OCI-LY1 (cell line): ENCODE results near the gene GVQW3.

Experiments
- H2AFZ ChIP-seq: fragments of 200-600 bp; sonication (generic), shearing (Covaris generic); 2 replicates; pipeline ENCODE4 v1.6.0; 2014; ENCODE audit warnings: antibody characterized with exemption, mild to moderate bottlenecking, low read length
- H3F3A ChIP-seq: fragments of 200-600 bp; sonication (generic), shearing (Covaris generic); 2 replicates; pipeline ENCODE4 v1.6.0; 2014; ENCODE audit warnings: mild to moderate bottlenecking, antibody characterized with exemption, low read length, moderate library complexity; ENCODE audit not compliant: insufficient read depth
- H3K27ac ChIP-seq: fragments of 200-600 bp; sonication (generic); 2 replicates; pipeline ENCODE4 v1.5.1; 2014; ENCODE audit warnings: low read length, mixed run types, mild to moderate bottlenecking, low read depth; ENCODE audit not compliant: poor library complexity, severe bottlenecking
- H3K27me3 ChIP-seq: fragments of 200-600 bp; sonication (generic); 2 replicates; pipeline ENCODE4 v1.6.0; 2014; ENCODE audit warnings: antibody characterized with exemption, mild to moderate bottlenecking, low read length, moderate library complexity; ENCODE audit not compliant: insufficient read depth
- H3K36me3 ChIP-seq: fragments of 200-600 bp; sonication (generic); 2 replicates; pipeline ENCODE4 v1.6.1; 2014; ENCODE audit warnings: mild to moderate bottlenecking, antibody characterized with exemption, low read length, moderate library complexity, mixed read lengths; ENCODE audit not compliant: insufficient read depth
- H3K4me1 ChIP-seq: fragments of 200-600 bp; sonication (generic); 2 replicates; pipeline ENCODE4 v1.5.1; 2014; ENCODE audit warnings: mild to moderate bottlenecking, low read length, moderate library complexity; ENCODE audit not compliant: insufficient read depth, severe bottlenecking
- H3K4me2 ChIP-seq: fragments of 200-600 bp; sonication (generic), shearing (Covaris generic); 2 replicates; pipeline ENCODE4 v1.6.1; 2014; ENCODE audit warnings: low read length
- H3K4me3 ChIP-seq: fragments of 200-600 bp; sonication (generic); 2 replicates; pipeline ENCODE4 v1.5.1; 2014; ENCODE audit warnings: low read length, low read depth, mild to moderate bottlenecking, mixed read lengths; ENCODE audit not compliant: poor library complexity, severe bottlenecking
- H3K79me2 ChIP-seq: fragments of 200-600 bp; shearing (Covaris generic); 2 replicates; pipeline ENCODE4 v1.6.1; 2016; ENCODE audit warnings: mixed run types, low read length, mixed read lengths; ENCODE audit not compliant: insufficient read depth
- H3K9ac ChIP-seq: fragments of 200-600 bp; sonication (generic), shearing (Covaris generic); 2 replicates; pipeline ENCODE4 v1.6.1; 2014; ENCODE audit warnings: mild to moderate bottlenecking, low read length, mixed read lengths
- H3K9me2 ChIP-seq: fragments of 200-600 bp; sonication (generic), shearing (Covaris generic); 2 replicates; pipeline ENCODE4 v1.6.1; 2014; ENCODE audit warnings: low read depth, mild to moderate bottlenecking, low read length, mixed read lengths
- H3K9me3 ChIP-seq: fragments of 200-600 bp; shearing (Covaris generic); 2 replicates; pipeline ENCODE4 v1.6.1; 2014; ENCODE audit warnings: low read length, mixed read lengths
- H4K20me1 ChIP-seq: fragments of 200-600 bp; sonication (generic), shearing (Covaris generic); 2 replicates; pipeline ENCODE4 v1.6.0; 2016; ENCODE audit warnings: mild to moderate bottlenecking, low read length; ENCODE audit not compliant: insufficient read depth
- CTCF ChIP-seq: fragments of 200-600 bp; sonication (generic), shearing (Covaris generic); IDR thresholded peaks from 2 replicates; pipeline ENCODE4 v1.5.1; 2017; ENCODE audit warnings: mild to moderate bottlenecking, antibody characterized with exemption, low read length, moderate library complexity, mixed read lengths
- EZH2 ChIP-seq: fragments of 200-600 bp; sonication (generic), shearing (Covaris generic); IDR thresholded peaks from 2 replicates; pipeline ENCODE4 v1.8.0; 2017; ENCODE audit warnings: borderline replicate concordance, mixed run types, mild to moderate bottlenecking, antibody characterized with exemption, low read length, moderate library complexity, mixed read lengths

Gene GVQW3

GRCh38 chr11:76369406-76369805, 11.7 kb upstream of the GVQW3 start:
- H4K20me1 ChIP-seq: no peaks in the 10 kb centered on the region
- H3K27ac ChIP-seq: no peak overlapping the region
- H3K79me2 ChIP-seq: peaks cover 76% of the 10 kb centered on the region
- H3K36me3 ChIP-seq: peaks cover 2% of the 10 kb centered on the region
- no peak overlapping the region for H2AFZ ChIP-seq
- no peaks in the 10 kb centered on the region for H3F3A ChIP-seq
- H3K27me3 ChIP-seq: no peaks in the 10 kb centered on the region
- no peaks in the 10 kb centered on the region for H3K9me2 ChIP-seq
- H3K4me1 ChIP-seq: peaks cover 38% of the 10 kb centered on the region
- TF ChIP-seq CTCF (no peak), EZH2 (no peak)
- H3K4me2 ChIP-seq: no peak overlapping the region
- no peak overlapping the region for H3K9ac ChIP-seq
- no peaks in the 10 kb centered on the region for H3K9me3 ChIP-seq
- no peak overlapping the region for H3K4me3 ChIP-seq

- Histone ChIP-seq H3K9me3 (no peaks in the 10 kb centered on the region), H3K27ac (no peak overlapping the region), H2AFZ (no peak overlapping the region), H3K4me3 (no peak overlapping the region), H3K9me2 (no peaks in the 10 kb centered on the region), H3K4me1 (peaks cover 44% of the 10 kb centered on the region), H3F3A (no peaks in the 10 kb centered on the region), H3K36me3 (no peaks in the 10 kb centered on the region), H3K79me2 (peaks cover 87% of the 10 kb centered on the region), H4K20me1 (no peaks in the 10 kb centered on the region), H3K27me3 (no peaks in the 10 kb centered on the region), H3K9ac (no peak overlapping the region), H3K4me2 (no peak overlapping the region)
- TF ChIP-seq CTCF (no peak), EZH2 (no peak)
Observed at GRCh38 chr11:76371170-76371569, 10.0 kb upstream of the GVQW3 start.

GRCh38 chr11:76376746-76377558, 4.2 kb upstream of the GVQW3 start:
- H4K20me1 ChIP-seq: no peaks in the 10 kb centered on the region
- no peak overlapping the region for H2AFZ ChIP-seq
- no peaks in the 10 kb centered on the region for H3K27me3 ChIP-seq
- H3K4me1 ChIP-seq: peaks cover 60% of the 10 kb centered on the region
- no peaks in the 10 kb centered on the region for H3K9me2 ChIP-seq
- no peaks in the 10 kb centered on the region for H3K9me3 ChIP-seq
- H3K4me2 ChIP-seq: 0 out of 2 replicates have a peak overlapping the region, but pooled peaks have one; percentile 4
- H3K9ac ChIP-seq: no peak overlapping the region
- no peaks in the 10 kb centered on the region for H3F3A ChIP-seq
- H3K79me2 ChIP-seq: peaks cover 84% of the 10 kb centered on the region
- no peak overlapping the region for H3K4me3 ChIP-seq
- H3K36me3 ChIP-seq: no peaks in the 10 kb centered on the region
- H3K27ac ChIP-seq: no peak overlapping the region
- TF ChIP-seq EZH2 (no peak), CTCF (no peak)
